Endothelial cell of umbilical vein (primary cell): ENCODE measurements around the gene GPR176.

Experiments used
- POLR2A ChIP-seq: IDR thresholded peaks from 2 replicates; pipeline ENCODE4 v1.6.1; 2012; ENCODE audit warnings: low read depth, mild to moderate bottlenecking, control low read depth, low read length
- POLR2AphosphoS5 ChIP-seq: IDR thresholded peaks from 2 replicates; pipeline ENCODE4 v1.6.1; 2012; ENCODE audit warnings: low read depth, mild to moderate bottlenecking, control low read depth, low read length, moderate library complexity; ENCODE audit not compliant: insufficient read depth
- TF ChIP-seq, protein P1 (sequence below), 2 donors: IDR thresholded peaks; 1 replicate in 1 of 2; 2 replicates in 1 of 2; pipeline ENCODE4 v1.5.1; 2011; ENCODE audit warnings: low read length in 2 of 2, mild to moderate bottlenecking in 2 of 2, moderate library complexity in 2 of 2, control low read depth in 1 of 2, inconsistent platforms in 1 of 2, low read depth in 1 of 2; ENCODE audit not compliant: insufficient read depth in 1 of 2; ENCODE audit errors: extremely low read depth in 1 of 2

GRCh38 chr15:39859636-39860035 lies 60.4 kb downstream of the GPR176 start:
- TF ChIP-seq POLR2A (no peak), POLR2AphosphoS5 (no peak)
- TF ChIP-seq, protein P1, sequence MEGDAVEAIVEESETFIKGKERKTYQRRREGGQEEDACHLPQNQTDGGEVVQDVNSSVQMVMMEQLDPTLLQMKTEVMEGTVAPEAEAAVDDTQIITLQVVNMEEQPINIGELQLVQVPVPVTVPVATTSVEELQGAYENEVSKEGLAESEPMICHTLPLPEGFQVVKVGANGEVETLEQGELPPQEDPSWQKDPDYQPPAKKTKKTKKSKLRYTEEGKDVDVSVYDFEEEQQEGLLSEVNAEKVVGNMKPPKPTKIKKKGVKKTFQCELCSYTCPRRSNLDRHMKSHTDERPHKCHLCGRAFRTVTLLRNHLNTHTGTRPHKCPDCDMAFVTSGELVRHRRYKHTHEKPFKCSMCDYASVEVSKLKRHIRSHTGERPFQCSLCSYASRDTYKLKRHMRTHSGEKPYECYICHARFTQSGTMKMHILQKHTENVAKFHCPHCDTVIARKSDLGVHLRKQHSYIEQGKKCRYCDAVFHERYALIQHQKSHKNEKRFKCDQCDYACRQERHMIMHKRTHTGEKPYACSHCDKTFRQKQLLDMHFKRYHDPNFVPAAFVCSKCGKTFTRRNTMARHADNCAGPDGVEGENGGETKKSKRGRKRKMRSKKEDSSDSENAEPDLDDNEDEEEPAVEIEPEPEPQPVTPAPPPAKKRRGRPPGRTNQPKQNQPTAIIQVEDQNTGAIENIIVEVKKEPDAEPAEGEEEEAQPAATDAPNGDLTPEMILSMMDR (IDR thresholded peaks at IDR 0.05; ENCODE audit: extremely low read depth in 1 of 2, insufficient read depth in 1 of 2, low read depth in 1 of 2, low read length in 2 of 2): no peak
